Activated T-cell treated with anti-CD3 and anti-CD28 coated beads, Interleukin-2, amount 50 U/mL, for 72 hours (primary cell): Measurements from ENCODE around the gene NPDC1. TPM values are rescaled to one million over a fixed set of nuclear protein-coding genes. Genes with fewer than 3 reads are reported as not detected.
"Not testable (repeated sequence)": the region's sequence is repeated elsewhere in the genome, so short reads cannot be mapped to it uniquely, and the experiment has no call there.

Source experiments
- ATAC-seq, 2 donors: fragments of 150-1000 bp; cut with Tn5 transposase; replicated peaks in 1 of 2; 2 replicates each; pipeline ENCODE4 v1.10.0; 2021; ENCODE audit warnings: moderate library complexity in 2 of 2, mild to moderate bottlenecking in 1 of 2
- DNase-seq, 2 donors: peaks; one replicate each; pipeline ENCODE4 v3.0.0; 2021 to 2022; ENCODE audit warnings: mixed read lengths in 1 of 2
- H3K27ac Mint-ChIP-seq: one replicate; pipeline ENCODE4 v1.8.0; 2022; ENCODE audit warnings: mild to moderate bottlenecking, moderate library complexity, mixed read lengths
- H3K27me3 Mint-ChIP-seq: one replicate; pipeline ENCODE4 v1.8.0; 2022; ENCODE audit warnings: low read depth, mixed read lengths
- H3K36me3 Mint-ChIP-seq, 2 donors: one replicate each; pipeline ENCODE4 v1.8.0; 2022; ENCODE audit warnings: mixed read lengths in 2 of 2, mild to moderate bottlenecking in 1 of 2; ENCODE audit not compliant: insufficient read depth in 2 of 2
- H3K4me1 Mint-ChIP-seq: one replicate; pipeline ENCODE4 v1.8.0; 2022; ENCODE audit warnings: low read depth, mixed read lengths
- H3K4me3 Mint-ChIP-seq, 2 donors: one replicate each; pipeline ENCODE4 v1.8.0; 2022; ENCODE audit warnings: mild to moderate bottlenecking in 2 of 2, mixed read lengths in 2 of 2, moderate library complexity in 2 of 2
- H3K9me3 Mint-ChIP-seq, 2 donors: one replicate each; pipeline ENCODE4 v1.8.0; 2022; ENCODE audit warnings: mixed read lengths in 2 of 2
- total RNA-seq, 2 donors: library from RNA; stranded (reverse); gene quantifications; one replicate each; pipeline ENCODE4 v1.2.3, GENCODE V29; 2022

Gene NPDC1
- total RNA-seq, 2 donors from 2014 or later = 27.2 to 28.7 TPM

DNA sequence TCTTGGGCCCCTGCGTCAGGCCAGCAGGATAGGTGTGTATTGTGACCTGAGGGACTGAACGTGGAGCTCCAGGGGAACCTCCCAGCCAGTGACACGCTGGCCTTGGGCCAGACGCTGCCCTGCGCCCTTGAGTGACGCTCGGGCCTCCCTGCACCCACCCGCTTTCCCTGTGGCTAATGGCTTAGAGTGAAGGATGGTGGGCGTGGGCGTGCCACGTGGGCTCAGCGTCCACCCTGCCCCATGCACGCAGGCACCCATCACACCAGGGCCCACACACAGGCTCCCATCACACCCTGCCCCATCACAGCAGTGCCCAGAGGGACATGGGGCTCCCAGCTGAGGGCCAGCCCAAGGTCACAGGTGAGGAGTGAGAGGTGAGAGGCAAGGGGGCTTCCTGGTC lies 8.9 kb downstream of the NPDC1 start:
- H3K9me3 Mint-ChIP-seq = no peaks in the 10 kb centered on the region
- no peak overlapping the region for H3K27ac Mint-ChIP-seq
- no peak overlapping the region for H3K4me3 Mint-ChIP-seq
- H3K4me1 Mint-ChIP-seq = peaks cover 32% of the 10 kb centered on the region
- peaks cover 0 to 5% of the 10 kb centered on the region in 2 donors for H3K36me3 Mint-ChIP-seq
- no peak for ATAC-seq
- no peak for DNase-seq
- H3K27me3 Mint-ChIP-seq = no peaks in the 10 kb centered on the region

DNA sequence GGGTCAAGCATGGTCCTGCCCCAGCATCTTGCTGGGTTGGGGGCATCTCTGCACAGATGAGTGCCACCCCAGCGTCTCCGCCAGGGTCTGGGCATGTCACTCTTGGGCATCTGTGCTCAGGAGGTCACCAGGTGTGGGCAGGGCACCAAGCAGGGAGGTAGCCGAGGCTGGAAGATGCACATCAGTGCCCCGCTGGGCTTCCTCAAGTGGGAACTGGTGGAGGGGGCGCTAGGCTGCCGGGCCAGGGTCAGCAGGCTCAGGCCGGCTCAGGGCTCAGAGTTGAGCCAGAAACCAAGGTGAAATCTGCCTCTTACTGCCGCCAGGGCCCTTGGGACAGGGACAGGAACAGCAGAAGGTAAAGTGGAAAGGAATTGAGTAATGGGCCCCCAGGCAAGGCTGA lies 10.0 kb downstream of the NPDC1 start:
- no peaks in the 10 kb centered on the region for H3K27me3 Mint-ChIP-seq
- H3K4me1 Mint-ChIP-seq = peaks cover 39% of the 10 kb centered on the region
- peaks cover 0 to 5% of the 10 kb centered on the region in 2 donors for H3K36me3 Mint-ChIP-seq
- no peak for DNase-seq
- H3K27ac Mint-ChIP-seq = no peak overlapping the region
- no peak for ATAC-seq
- no peak overlapping the region for H3K4me3 Mint-ChIP-seq
- no peaks in the 10 kb centered on the region for H3K9me3 Mint-ChIP-seq

DNA sequence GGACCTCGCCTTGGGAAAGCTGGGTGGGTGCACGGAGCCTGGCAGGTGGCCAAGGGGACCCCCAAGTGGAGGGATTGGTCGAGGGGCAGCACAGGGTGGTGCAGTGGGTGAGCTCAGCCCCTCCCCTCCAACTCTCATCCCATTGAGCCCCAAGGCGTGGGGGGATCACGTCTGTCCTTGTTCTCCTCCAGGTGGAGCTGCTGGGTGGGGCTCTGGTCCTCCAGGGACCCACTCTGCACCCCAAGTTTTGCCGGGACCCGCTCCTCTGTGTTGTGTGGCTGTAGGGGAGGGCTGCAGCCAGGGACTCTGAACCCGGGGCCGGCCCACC lies 10.5 kb downstream of the NPDC1 start:
- no peak for DNase-seq
- peaks cover 0 to 5% of the 10 kb centered on the region in 2 donors for H3K36me3 Mint-ChIP-seq
- peak overlapping the region; percentile 76 to 93 for H3K4me3 Mint-ChIP-seq
- H3K9me3 Mint-ChIP-seq = no peaks in the 10 kb centered on the region
- no peak overlapping the region for H3K27ac Mint-ChIP-seq
- H3K4me1 Mint-ChIP-seq = peaks cover 43% of the 10 kb centered on the region
- ATAC-seq = no peak
- H3K27me3 Mint-ChIP-seq = no peaks in the 10 kb centered on the region

DNA sequence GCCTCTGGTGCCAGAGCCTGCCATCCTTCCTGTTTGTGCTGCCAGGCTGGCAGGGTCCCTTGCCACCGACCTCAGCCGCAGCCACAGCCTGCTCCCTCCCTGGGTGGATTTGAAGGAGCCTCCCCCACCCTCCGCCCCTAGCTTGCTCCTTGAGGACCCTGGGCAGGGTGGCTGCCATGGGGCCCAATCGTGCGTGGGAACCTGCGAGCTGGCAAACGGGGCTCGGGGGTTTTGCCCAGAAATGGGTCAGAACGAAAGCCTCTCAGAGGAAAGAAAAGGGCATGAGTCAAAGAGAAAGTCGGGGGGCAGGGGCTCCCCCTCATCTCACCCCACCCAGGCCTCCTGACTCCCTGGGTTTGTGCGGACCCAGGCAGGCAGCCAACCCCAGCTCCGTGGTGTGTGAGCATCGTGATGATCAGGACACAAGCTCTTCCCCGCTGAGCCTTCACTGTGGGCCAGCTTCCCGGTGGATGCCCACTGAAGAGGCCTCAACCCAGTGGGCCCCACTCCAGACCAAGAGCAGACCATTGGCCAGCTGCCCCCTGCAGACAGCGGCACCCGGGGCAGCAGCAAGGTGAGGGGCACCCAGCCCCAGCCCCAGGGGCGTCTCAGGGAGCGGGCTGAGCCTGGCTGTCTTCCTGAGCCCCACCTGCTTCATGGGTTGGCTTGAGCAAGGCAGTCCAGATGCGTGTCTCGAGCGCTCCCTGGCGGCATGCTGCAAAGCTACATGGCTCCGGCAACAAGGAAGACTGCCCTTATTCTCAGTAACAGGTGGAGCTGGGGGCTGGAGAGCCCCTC lies 11.1 kb downstream of the NPDC1 start:
- Mint-ChIP-seq H3K9me3 (no peaks in the 10 kb centered on the region), H3K27ac (peak overlapping the region; percentile 81), H3K36me3 (peaks cover 0 to 5% of the 10 kb centered on the region in 2 donors), H3K4me3 (peak overlapping the region; percentile 76 to 93), H3K4me1 (peaks cover 49% of the 10 kb centered on the region), H3K27me3 (no peaks in the 10 kb centered on the region)
- peak; percentile 90 to 91 for DNase-seq
- ATAC-seq = peak; percentile 79 to 80

DNA sequence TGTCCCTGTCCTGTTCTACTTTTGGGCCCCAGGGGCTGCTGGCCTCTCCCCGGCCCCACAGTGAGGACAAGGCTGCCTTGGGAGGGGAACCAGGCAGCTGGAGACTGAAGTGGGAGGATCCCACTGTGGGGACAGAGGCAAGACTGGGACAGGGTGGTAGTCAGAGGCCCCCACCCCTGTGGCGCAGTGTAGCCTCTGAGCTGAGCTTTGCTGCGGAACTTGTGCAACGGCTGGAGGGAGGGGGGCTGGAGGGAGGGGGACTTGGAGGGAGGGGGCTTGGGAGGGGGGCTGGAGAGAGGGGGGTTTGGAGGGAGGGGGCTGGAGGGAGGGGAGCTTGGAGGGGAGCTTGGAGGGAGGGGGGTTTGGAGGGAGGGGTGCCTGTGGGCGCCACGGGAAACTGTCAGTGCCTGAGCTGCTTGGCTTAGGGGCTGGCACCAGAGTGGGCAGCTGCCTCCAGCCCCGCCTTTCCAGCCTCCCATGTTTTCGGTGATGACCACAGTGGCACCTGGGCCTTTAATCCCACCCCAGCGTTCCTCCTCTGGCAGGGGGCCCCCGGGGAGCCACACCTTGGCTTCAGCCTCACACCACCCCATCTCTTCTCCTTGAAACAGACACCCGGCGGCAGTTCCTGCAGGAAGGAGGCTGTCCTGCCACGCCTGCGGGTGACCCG lies 11.8 kb downstream of the NPDC1 start:
- no peaks in the 10 kb centered on the region for H3K27me3 Mint-ChIP-seq
- no peaks in the 10 kb centered on the region for H3K9me3 Mint-ChIP-seq
- no peak for ATAC-seq
- H3K27ac Mint-ChIP-seq = peak overlapping the region; percentile 81
- H3K36me3 Mint-ChIP-seq = peaks cover 0 to 5% of the 10 kb centered on the region in 2 donors
- peak overlapping the region; percentile 76 to 93 for H3K4me3 Mint-ChIP-seq
- no peak for DNase-seq
- peaks cover 56% of the 10 kb centered on the region for H3K4me1 Mint-ChIP-seq

DNA sequence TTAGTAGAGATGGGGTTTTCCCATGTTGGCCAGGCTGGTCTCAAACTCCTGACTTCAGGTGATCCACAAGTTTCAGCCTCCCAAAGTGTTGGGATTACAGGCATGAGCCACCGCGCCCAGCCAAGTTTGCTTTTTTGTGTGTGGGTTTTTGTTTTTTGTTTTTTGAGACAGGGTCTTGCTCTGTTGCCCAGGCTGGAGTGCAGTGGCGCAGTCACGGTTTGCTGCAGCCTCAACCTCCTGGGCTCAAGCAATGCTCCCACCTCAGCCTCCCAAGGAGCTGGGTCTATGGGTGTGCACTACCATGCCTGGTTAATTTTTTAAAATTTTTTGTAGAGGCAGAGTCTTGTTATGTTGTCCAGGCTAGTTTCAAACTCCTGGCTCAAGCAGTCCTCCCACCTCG lies 12.5 kb downstream of the NPDC1 start:
- not testable (repeated sequence) for H3K27ac Mint-ChIP-seq
- H3K4me1 Mint-ChIP-seq = peaks cover 61% of the 10 kb centered on the region

DNA sequence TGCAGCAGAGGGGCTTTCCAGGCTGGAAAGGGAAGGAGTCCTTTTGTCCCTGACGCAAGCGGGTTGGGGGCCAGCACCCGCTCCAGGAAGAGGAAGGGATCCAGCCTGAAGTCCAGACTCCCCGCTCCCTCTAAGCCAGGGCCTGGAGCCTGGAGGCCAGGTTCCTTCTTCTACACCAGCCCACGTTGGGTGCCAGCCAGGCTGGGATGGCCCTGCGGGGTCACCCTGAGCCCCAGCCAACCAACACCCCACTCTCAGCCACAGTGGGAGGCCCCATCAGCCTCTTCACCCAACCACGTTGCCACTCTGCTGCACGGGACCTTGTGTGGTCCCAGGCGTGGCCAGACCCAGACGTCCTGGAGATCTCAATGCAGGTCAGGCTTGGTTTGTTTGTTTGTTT lies 13.1 kb downstream of the NPDC1 start:
- Mint-ChIP-seq H3K36me3 (no peaks in the 10 kb centered on the region), H3K4me3 (peak overlapping the region in 1 of 2 donors; percentile 42), H3K27ac (peak overlapping the region; percentile 4), H3K9me3 (no peaks in the 10 kb centered on the region), H3K4me1 (peaks cover 61% of the 10 kb centered on the region), H3K27me3 (no peaks in the 10 kb centered on the region)
- DNase-seq (peak; percentile 29 to 38), ATAC-seq (no peak)

More for the DNA sequence above, 12.5 kb downstream of the NPDC1 start:
- not testable (repeated sequence) for H3K36me3 Mint-ChIP-seq, ATAC-seq, H3K27me3 Mint-ChIP-seq, H3K9me3 Mint-ChIP-seq, DNase-seq
- peak overlapping the region; percentile 22 to 42 for H3K4me3 Mint-ChIP-seq

DNA sequence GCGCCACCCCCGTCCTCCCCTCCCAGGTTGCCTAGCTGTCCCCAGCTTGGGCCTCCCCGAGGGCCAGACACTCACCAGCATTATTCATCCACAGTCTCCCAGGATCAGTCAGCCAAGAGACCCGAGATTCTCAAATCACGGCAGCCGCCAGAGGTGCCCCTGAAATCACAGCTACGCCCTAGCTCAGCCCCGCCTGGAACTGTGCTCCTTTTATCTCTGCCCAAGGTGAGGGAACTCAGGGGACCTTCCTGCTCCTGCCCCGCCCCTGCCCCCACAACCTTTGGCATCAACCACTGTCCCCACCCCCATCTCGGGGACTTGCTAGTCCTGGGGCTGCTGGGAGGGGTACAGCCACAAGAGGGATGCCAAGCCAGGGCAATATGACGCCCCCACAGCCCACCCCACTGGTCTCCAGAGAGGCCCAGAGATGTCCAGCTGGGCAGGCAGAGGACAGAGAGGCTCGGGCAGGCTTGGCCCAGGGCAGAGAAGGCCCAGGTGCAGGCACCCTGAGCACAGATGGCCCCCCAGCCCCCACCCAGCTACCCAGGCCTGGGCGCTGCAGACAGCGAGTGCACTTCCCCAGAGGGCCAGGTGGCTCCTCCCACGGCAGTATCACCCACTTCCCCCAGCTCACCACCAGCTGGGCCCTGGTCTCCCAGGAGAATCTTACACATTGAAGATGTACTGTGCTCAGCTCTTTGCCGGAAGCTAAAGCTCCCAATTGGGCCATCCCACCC lies 13.9 kb downstream of the NPDC1 start, which contains the start of gene FUT7:
TSS of gene FUT7 (minus strand) at position 185 of the 737 bp plus-strand sequence. CDS start at position 88, 97 bp downstream.
- Mint-ChIP-seq H3K9me3 (no peaks in the 10 kb centered on the region), H3K4me3 (peak within 1 kb of the TSS; percentile 76 to 79), H3K27me3 (no peaks in the 10 kb centered on the region), H3K36me3 (no peaks in the 10 kb centered on the region), H3K4me1 (peaks cover 61% of the 10 kb centered on the region), H3K27ac (no peak within 1 kb of the TSS)
- ATAC-seq = peak; percentile 13 to 14
- DNase-seq = peak; percentile 64 to 75

DNA sequence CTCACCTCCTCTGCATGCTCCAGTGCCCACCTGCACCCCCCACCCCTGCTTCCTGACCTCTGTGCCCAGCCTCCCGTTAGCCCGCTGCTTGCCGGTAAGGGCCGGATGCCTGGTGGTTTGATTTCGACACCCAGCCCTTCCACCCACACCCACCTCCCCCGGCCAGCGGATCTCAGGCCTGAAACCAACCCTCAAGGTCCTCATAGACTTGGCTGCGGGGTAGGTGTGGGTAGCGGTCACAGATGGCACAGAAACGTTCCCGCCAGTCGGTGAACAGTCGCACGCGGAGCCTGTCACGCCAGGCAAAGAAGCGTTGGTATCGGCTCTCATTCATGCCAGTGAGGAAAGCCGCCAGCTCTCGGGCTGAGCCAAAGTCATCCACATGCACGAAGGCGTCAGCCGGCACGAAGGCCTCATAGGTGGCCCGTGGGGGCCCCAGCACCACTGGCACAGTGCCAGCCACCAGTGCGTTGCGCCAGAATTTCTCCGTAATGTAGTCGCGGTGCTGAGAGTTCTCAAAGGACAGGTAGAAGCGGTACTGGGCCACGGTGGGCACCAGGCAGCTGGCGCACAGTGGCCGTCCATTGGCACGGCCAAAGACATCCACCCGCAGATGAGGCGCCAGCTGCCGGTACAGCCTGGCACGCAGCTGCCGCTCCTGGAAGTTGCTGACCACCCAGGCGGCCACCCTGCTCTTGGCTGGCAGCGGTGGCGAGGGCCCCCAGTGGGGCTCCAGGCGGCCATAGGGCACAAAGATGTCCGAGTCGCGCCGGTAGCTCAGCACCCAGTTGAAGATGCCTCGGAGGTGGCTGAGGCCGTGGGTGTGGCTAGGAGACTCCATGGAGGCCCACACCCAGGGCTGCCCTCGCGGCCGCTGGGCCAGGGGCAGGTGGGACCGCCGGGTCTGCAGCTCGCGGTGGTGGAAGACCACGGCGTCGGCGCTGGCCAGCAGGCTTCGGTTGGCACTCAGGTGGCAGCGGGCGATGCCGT lies 15.1 kb downstream of the NPDC1 start:
- Mint-ChIP-seq H3K4me3 (peak overlapping the region; percentile 76 to 79), H3K27me3 (no peaks in the 10 kb centered on the region), H3K36me3 (no peaks in the 10 kb centered on the region), H3K4me1 (peaks cover 61% of the 10 kb centered on the region), H3K27ac (no peak overlapping the region), H3K9me3 (no peaks in the 10 kb centered on the region)
- ATAC-seq (peak; percentile 7 to 19), DNase-seq (peak; percentile 82 to 88)

DNA sequence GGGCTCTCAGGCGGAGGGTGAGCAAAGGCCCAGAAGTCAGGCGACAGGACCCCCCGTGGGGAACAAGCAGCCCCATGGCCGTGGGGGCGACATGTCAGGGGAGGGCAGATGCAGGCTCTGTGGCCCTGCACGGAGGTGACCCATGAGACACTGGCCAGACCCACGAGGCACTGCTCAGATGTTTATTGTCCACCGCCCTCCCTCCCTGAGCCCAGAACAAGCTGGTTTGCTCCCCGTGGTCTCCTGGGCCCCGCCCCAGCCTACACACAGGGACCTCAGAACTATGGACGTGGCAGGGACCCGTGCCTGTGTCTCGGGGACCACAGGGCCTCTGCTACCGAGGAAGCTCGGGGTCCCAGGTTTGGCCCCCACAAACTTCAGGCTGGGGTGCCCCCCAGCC lies 16.0 kb downstream of the NPDC1 start:
- Mint-ChIP-seq H3K9me3 (no peaks in the 10 kb centered on the region), H3K27me3 (no peaks in the 10 kb centered on the region), H3K4me3 (peak overlapping the region; percentile 76 to 79), H3K27ac (no peak overlapping the region), H3K4me1 (peaks cover 57% of the 10 kb centered on the region), H3K36me3 (no peaks in the 10 kb centered on the region)
- ATAC-seq (no peak), DNase-seq (peak; percentile 34 to 37)

DNA sequence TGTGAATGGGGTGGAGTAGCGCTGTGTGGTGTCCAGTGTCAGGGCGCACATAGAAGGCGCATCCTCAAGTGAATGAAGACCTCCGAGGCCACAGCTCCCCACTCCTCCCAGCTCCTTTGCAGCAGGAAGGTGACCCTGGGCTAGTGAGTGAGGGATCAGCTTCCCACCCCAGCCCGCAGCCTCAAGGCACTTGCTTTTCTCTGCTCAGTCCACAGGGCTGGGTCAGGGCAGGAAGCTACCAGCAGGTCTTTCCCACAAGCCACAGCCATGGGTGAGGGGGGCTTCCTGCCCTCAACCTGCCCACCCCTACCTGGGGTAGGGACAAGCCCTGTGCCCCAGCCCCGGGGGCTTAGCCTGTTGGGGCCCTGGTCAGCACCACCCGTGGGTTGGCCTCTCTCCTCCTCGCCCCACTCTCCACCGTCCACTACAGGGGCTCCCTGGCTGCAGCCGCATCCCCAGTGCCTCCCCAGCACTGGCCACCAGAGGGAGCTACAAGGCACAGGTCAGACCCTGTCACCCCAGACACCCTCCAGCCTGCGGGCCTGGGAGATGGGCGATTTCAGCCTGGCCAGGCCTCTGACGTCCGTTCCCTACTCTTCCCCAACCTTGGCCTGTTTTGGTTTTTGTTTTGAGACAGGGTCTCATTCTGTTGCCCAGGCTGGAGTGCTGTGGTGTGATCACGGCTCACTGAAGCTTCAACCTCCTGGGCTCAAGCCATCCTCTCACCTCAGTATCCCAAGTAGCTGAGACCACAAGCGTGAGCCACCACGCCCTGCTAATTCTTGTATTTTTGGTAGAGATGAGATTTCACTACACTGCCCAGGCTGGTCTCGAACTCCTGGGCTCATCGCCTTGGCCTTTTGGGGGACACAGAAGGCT lies 16.7 kb downstream of the NPDC1 start:
- no peaks in the 10 kb centered on the region for H3K27me3 Mint-ChIP-seq
- H3K4me3 Mint-ChIP-seq = peak overlapping the region; percentile 69 to 79
- no peaks in the 10 kb centered on the region for H3K9me3 Mint-ChIP-seq
- H3K27ac Mint-ChIP-seq = peak overlapping the region; percentile 12
- ATAC-seq (peak; percentile 46 to 62), DNase-seq (peak; percentile 85 to 91)
- H3K36me3 Mint-ChIP-seq = no peaks in the 10 kb centered on the region
- peaks cover 49% of the 10 kb centered on the region for H3K4me1 Mint-ChIP-seq
